K562 (cell line): Measurements from ENCODE around the gene PTH1R. TPM values are rescaled to one million over a fixed set of nuclear protein-coding genes. Genes with fewer than 3 reads are reported as not detected.
A peak's percentile ranks its signal among the peaks of the same experiment; 100 is the strongest.

Experiments used
- ARID2 ChIP-seq: fragments of 450-650 bp; IDR thresholded peaks from 2 replicates; pipeline ENCODE4 v1.6.1; 2017; ENCODE audit warnings: antibody characterized with exemption, mild to moderate bottlenecking
- ATF7 ChIP-seq: fragments of 450-650 bp; IDR thresholded peaks from 2 replicates; pipeline ENCODE4 v1.7.1; 2014; ENCODE audit warnings: mild to moderate bottlenecking, moderate library complexity
- CBX2 ChIP-seq: fragments of 200-600 bp; sonication (generic); IDR thresholded peaks from one replicate; pipeline ENCODE4 v1.6.1; 2012; ENCODE audit warnings: mild to moderate bottlenecking, low read length, inconsistent platforms; ENCODE audit not compliant: insufficient read depth, poor library complexity, severe bottlenecking
- CREM ChIP-seq: IDR thresholded peaks from 2 replicates; pipeline ENCODE4 v1.6.1; 2014; ENCODE audit warnings: antibody characterized with exemption, low read depth
- DEAF1 ChIP-seq: fragments of 450-650 bp; formaldehyde crosslinking; IDR thresholded peaks from 2 replicates; pipeline ENCODE4 v1.4.0; 2020; ENCODE audit warnings: mild to moderate bottlenecking, moderate library complexity
- KDM1A ChIP-seq, 2 experiments: fragments of 450-650 bp; IDR thresholded peaks; 2 replicates each; pipeline ENCODE4 v1.6.1; 2016; ENCODE audit warnings: mild to moderate bottlenecking in 2 of 2
- MAFF ChIP-seq: IDR thresholded peaks from 2 replicates; pipeline ENCODE4 v1.6.1; 2012; ENCODE audit warnings: low read length, improper control_type of control experiment
- MAZ ChIP-seq, 2 experiments: fragments of 450-650 bp in 1 of 2; sonication (generic) in 1 of 2; formaldehyde crosslinking; IDR thresholded peaks in 1 of 2; conservative IDR thresholded peaks in 1 of 2; 2 replicates each; pipeline versions ENCODE4 v1.4.0 to v1.5.0; 2020; ENCODE audit warnings: mild to moderate bottlenecking in 1 of 2, missing genetic modification reagents in 1 of 2
- MTA1 ChIP-seq: fragments of 450-650 bp; IDR thresholded peaks from 2 replicates; pipeline ENCODE4 v1.6.1; 2017; ENCODE audit warnings: borderline replicate concordance
- MTA2 ChIP-seq: fragments of 450-650 bp; IDR thresholded peaks from 2 replicates; pipeline ENCODE4 v1.6.1; 2016; ENCODE audit warnings: low read depth
- MYNN ChIP-seq, 2 experiments: sonication (generic); formaldehyde crosslinking in 1 of 2; IDR thresholded peaks; 2 replicates each; pipeline versions ENCODE4 v1.5.0 to v1.6.1; 2016 to 2020; ENCODE audit warnings: antibody characterized with exemption in 1 of 2, missing genetic modification reagents in 1 of 2
- NFIC ChIP-seq: fragments of 450-650 bp; IDR thresholded peaks from 2 replicates; pipeline ENCODE4 v1.6.1; 2017; ENCODE audit warnings: mild to moderate bottlenecking, inconsistent platforms
- RB1 ChIP-seq: fragments of 450-650 bp; IDR thresholded peaks from 2 replicates; pipeline ENCODE4 v1.6.1; 2017; ENCODE audit warnings: low read depth, mild to moderate bottlenecking
- RCOR1 ChIP-seq, 2 experiments: IDR thresholded peaks; 2 replicates each; pipeline ENCODE4 v1.6.1; 2012; ENCODE audit warnings: low read depth in 2 of 2, low read length in 2 of 2, borderline replicate concordance in 1 of 2, improper control_type of control experiment in 1 of 2
- SREBF1 ChIP-seq: fragments of 150-350 bp; IDR thresholded peaks from 2 replicates; pipeline ENCODE4 v1.6.1; 2014; ENCODE audit warnings: antibody characterized with exemption, low read depth, low read length, borderline replicate concordance
- STAG1 ChIP-seq: sonication (generic); formaldehyde crosslinking; IDR thresholded peaks from 2 replicates; pipeline ENCODE4 v1.5.0; 2020; ENCODE audit warnings: missing genetic modification reagents, borderline replicate concordance
- TARDBP ChIP-seq: fragments of 450-650 bp; IDR thresholded peaks from 2 replicates; pipeline ENCODE4 v1.6.1; 2016
- XRCC5 ChIP-seq: fragments of 200-400 bp; formaldehyde crosslinking; IDR thresholded peaks from 2 replicates; pipeline ENCODE4 v1.6.1; 2017; ENCODE audit warnings: low read depth, mild to moderate bottlenecking, low read length
- YY1 ChIP-seq, 3 experiments: IDR thresholded peaks; 2 replicates each; pipeline ENCODE4 v1.6.1; 2011; ENCODE audit warnings: low read length in 2 of 3, mild to moderate bottlenecking in 2 of 3, moderate library complexity in 2 of 3, borderline replicate concordance in 1 of 3, control low read depth in 1 of 3, low read depth in 1 of 3; ENCODE audit not compliant: insufficient read depth in 3 of 3, insufficient replicate concordance in 2 of 3, control insufficient read depth in 1 of 3, insufficient read length in 1 of 3; ENCODE audit errors: extremely low read depth in 1 of 3
- ZEB2 ChIP-seq: fragments of 450-650 bp; IDR thresholded peaks from 2 replicates; pipeline ENCODE4 v1.6.1; 2016
- ZNF280A ChIP-seq: fragments of 450-650 bp; IDR thresholded peaks from 2 replicates; pipeline ENCODE4 v1.6.1; 2018; ENCODE audit warnings: mild to moderate bottlenecking, low read depth; ENCODE audit not compliant: partially characterized antibody
- ZNF740 ChIP-seq, 3 experiments: fragments of 200-800 bp in 1 of 3; sonication (Bioruptor generic) in 1 of 3; sonication (generic) in 1 of 3; formaldehyde crosslinking in 1 of 3; IDR thresholded peaks; 2 replicates each; pipeline versions ENCODE4 v1.6.1 to v1.8.0; 2016 to 2022; ENCODE audit warnings: mild to moderate bottlenecking in 2 of 3, missing compliant biosample characterization in 2 of 3, missing genetic modification characterization in 2 of 3, missing genetic modification reagents in 1 of 3
- ZSCAN29 ChIP-seq: fragments of 450-650 bp; IDR thresholded peaks from 2 replicates; pipeline ENCODE4 v1.6.1; 2017
- polyA plus RNA-seq, 8 experiments: library from polyadenylated mRNA; depleted of rRNA in 4 of 8; stranded (reverse) in 5 of 8; unstranded in 3 of 8; fragments of >200 nt; fragmentation: Nextera tagmentation in 2 of 8; fragmentation: Illumina TruSeq in 1 of 8; extraction: Ambion mirVana in 2 of 8; extraction: Trizol in 1 of 8; gene quantifications; 2 replicates each; pipeline versions ENCODE4 v1.2.1 to v1.2.3, GENCODE V29; 2011 to 2014; ENCODE audit warnings: inconsistent platforms in 1 of 8, missing spikeins in 1 of 8
- total RNA-seq, 7 experiments: library from RNA; depleted of rRNA in 6 of 7; stranded (reverse); fragments of >200 nt in 6 of 7; fragmentation: Illumina TruSeq in 2 of 7; extraction: Trizol in 2 of 7; gene quantifications; 2 replicates each; pipeline versions ENCODE4 v1.2.1 to v1.2.3, GENCODE V29; 2011 to 2021; ENCODE audit warnings: low replicate concordance in 1 of 7

Gene PTH1R
- total and polyA plus RNA-seq, 9 of the 15 experiments (the other 6 are each of a cell fraction or from before 2014, with no cell fraction given) = not detected

GRCh38 chr3:46895204-46895660, 17.7 kb downstream of the PTH1R start (continued):
- TF ChIP-seq MAZ (CRISPR knock-in tag; conservative IDR thresholded peaks at IDR 0.05 in 1 of 2, IDR thresholded peaks at IDR 0.05 in 1 of 2) (peak; percentile 68 to 97), MYNN (IDR thresholded peaks at IDR 0.05) (0 out of 2 replicates have a peak, but pooled peaks have one; percentile 26), MYNN (CRISPR knock-in tag; IDR thresholded peaks at IDR 0.05) (no peak), RB1 (peak; percentile 46; the same call in 1 of the 2 replicates), CBX2 (no peak), MTA2 (peak; percentile 10; the same call in 1 of the 2 replicates), MAFF (no peak), ATF7 (peak; percentile 66; the same call in 1 of the 2 replicates), NFIC (peak; percentile 33; the same call in 1 of the 2 replicates), KDM1A (IDR thresholded peaks at IDR 0.05) (0 out of 4 replicates have a peak, but pooled peaks of 1 of the 2 experiments have one; percentile 9), ZEB2 (peak; percentile 55), ZNF740 (CRISPR knock-in tag; IDR thresholded peaks at IDR 0.05) (peak; percentile 70; the same call in 1 of the 2 replicates), ZNF740 (tag; IDR thresholded peaks at IDR 0.05) (no peak), SREBF1 (0 out of 2 replicates have a peak, but pooled peaks have one; percentile 44), ARID2 (peak; percentile 75; the same call in 1 of the 2 replicates), TARDBP (0 out of 2 replicates have a peak, but pooled peaks have one; percentile 58), MTA1 (0 out of 2 replicates have a peak, but pooled peaks have one; percentile 40), RCOR1 (IDR thresholded peaks at IDR 0.05; ENCODE audit: borderline replicate concordance in 1 of 2, low read depth in 2 of 2, low read length in 2 of 2) (peak in 1 of 2 experiments; percentile 62; a peak in 2 of 4 replicates), YY1 (IDR thresholded peaks at IDR 0.05; ENCODE audit: borderline replicate concordance in 1 of 3, control insufficient read depth in 1 of 3, extremely low read depth in 1 of 3, insufficient read depth in 3 of 3, insufficient read length in 1 of 3, insufficient replicate concordance in 2 of 3, low read depth in 1 of 3, low read length in 2 of 3) (peak in 1 of 3 experiments; percentile 40), STAG1 (CRISPR knock-in tag) (peak; percentile 77), ZSCAN29 (no peak), XRCC5 (peak; percentile 69; the same call in 1 of the 2 replicates), CREM (peak; percentile 69), DEAF1 (CRISPR knock-in tag) (peak; percentile 59; the same call in 1 of the 2 replicates), ZNF280A (no peak)
